ENCODE measurements around the gene HEATR9.

HEATR9 gene

GRCh38 chr17:35895636-35896587 lies 27.2 kb upstream of the HEATR9 start:
- DNase-seq (ENCODE audit: low spot score) (no peak), FAIRE-seq (no peak)

DNA sequence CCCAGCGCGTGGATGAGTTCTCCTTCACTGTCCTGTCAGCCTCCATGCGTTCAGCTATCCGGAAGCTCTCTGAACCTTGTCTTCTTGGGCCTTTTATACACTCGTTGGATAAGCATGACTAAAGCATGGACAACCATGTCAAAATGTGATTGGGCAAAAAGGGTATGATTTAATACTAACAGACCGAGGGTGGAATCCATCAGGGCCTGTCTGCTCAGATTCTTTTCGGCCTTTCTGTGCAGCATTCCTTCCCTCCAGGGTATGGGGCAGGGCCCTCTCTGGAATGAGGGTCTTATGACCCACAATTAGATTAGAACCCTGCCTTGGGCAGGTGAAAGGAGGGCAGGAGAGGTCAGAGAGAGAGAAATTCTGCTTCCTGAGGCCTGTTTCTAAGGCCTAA lies 25.5 kb upstream of the HEATR9 start:
- FAIRE-seq (no peak), DNase-seq (ENCODE audit: low spot score) (no peak)

DNA sequence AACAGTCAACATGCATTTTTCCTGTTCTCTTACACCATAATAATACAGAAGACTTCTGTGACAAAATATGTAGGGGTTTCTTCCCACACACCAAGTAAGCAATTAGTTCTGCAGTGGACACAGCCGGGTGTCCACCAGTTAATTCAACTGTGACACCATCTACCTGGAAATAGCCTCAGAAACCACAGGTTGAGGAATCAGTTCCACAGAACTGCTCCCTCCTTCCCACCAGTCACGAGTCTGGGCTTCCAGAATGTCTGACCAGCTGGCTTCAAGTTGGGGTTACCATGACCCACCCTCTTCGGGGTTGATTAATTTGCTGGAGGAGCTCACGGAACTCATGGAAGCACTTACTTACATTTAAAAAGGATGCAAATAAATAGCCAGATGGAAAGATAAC lies 25.1 kb upstream of the HEATR9 start:
- FAIRE-seq (no peak), DNase-seq (ENCODE audit: low spot score) (no peak)

DNA sequence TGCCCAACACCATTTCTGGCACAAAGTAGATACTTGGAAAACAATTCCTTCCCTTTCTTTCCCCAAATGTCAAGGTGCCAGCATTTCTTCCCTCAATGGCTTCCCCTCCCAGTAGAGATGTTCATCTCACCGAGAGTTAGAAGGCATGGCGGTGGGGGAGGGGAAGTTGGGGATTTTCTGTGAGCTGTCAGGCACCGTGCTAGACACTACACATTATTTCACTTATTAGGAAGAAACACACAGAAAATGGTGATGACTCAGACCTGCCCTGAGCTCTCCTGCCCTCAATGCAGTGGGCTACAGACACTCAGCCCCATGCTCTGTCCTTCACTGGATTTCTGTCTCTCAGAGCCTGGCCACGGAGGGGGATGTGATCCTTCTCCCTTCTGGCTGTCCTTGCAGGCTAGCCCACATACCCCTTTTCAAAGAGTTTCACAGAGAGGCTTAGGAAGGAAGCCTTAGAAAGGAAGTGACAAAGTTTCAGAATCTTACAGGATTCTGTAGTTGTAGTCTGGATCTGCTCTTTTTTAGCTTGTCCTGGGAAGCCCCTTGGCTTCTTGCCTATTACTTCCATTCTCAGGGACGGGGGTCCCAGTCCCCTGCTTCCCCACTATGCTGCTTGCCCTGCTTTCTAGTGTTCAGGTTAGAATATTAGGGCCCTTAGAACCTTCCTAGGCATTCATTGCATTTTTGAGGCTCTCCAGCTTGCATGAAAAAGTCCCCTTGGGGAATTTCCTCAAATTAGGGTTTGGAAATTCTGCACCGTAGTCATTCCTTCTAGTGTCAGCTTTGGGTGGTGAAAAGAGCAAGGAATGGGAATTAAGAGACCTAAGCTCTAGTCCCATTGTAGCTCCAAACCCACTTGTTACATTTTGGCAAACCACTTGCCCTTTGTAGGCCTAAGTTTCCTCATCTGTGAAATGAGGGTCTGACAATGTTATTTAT lies 23.7 kb upstream of the HEATR9 start:
- no peak for DNase-seq (ENCODE audit: low spot score)

DNA sequence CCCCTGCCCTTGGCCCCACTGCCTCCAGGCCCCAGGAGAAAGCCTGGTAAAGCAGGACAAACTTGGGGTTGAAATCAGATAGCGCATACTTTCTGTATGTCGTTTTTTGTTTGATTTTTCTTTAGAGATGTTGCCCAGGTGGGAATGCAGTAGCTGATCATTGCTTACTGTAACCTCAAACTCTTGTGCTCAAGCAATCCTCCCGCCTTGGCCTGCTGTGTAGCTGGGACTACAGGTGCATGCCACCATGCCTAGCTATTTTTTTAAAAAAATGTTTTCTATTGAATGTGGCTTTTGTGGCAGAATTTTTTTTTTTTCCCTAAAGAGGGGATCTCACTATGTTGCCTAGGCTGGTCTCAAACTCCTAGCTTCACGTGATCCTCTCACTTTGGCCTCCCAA lies 22.6 kb upstream of the HEATR9 start:
- FAIRE-seq, result no peak
- DNase-seq (ENCODE audit: low spot score), result no peak

More for the DNA sequence above, 23.7 kb upstream of the HEATR9 start:
- FAIRE-seq, result no peak

- DNase-seq (ENCODE audit: low spot score), result no peak
Observed at GRCh38 chr17:35890774-35891155, 22.1 kb upstream of the HEATR9 start.

DNA sequence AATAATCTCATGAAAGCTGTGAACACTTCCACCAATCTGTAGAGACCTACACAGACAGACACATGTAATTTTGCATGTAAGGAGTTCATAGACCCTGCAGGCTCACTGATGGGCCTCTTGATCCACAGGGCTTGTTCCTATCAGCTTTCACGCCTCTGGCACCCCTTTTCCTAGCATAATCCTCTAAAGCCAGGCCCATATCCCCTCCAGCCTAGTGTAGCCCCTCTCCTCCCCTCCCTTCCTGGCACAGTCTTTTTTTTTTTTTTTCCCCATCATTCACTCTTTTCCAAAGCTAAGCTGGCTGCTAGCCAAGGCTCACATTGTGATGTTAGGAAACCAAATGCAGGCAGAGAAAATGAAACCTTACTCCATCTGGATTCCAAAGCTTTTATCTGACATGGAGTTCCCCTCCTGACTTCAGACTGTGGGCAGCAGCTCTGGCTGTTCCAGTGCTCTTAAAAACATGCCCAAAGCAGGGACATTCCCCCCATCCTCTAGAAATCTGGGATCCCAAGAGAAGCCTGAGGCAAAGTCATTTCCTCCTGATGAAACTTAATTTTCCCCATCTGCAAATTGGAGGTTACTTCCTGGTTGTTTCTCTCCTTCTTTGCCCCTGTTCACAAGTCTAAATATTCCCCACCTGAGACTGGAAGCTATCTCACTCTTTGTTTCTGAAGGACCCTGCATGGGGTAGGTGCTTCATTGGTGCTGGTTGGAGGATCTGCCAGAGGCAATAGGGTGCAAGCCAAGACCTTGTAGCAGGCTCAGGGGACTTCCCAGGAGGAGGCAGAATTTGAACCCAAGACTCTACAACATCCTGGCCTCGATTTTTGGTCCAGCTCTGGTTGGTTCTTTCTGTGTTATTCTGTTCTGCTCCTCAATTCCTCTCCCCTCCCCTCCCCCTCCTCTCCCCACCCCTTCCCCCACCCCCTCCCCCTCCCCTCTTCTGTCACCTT lies 21.4 kb upstream of the HEATR9 start:
- FAIRE-seq (no peak), DNase-seq (ENCODE audit: low spot score) (peak; percentile 21)

More at GRCh38 chr17:35890774-35891155, 22.1 kb upstream of the HEATR9 start:
- FAIRE-seq, result no peak

DNA sequence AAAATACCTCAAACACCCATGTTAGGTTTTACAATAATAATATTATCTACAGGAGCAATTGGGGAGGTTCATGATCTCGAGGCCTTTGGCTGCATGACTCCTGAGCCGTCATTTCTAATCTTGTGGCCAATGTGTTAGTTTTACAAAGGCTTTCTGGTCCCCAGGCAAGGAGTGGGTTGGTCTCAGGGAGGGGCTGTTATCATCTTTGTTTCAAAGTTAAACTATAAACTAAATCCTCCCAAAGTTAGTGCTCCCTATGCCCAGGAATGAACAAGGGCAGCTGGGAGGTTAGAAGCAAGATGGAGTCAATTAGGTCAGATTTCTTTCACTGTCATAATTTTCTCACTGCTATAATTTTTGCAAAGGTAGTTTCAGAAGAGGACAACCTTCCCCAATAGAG lies 20.6 kb upstream of the HEATR9 start:
- DNase-seq (ENCODE audit: low spot score) (no peak), FAIRE-seq (no peak)

DNA sequence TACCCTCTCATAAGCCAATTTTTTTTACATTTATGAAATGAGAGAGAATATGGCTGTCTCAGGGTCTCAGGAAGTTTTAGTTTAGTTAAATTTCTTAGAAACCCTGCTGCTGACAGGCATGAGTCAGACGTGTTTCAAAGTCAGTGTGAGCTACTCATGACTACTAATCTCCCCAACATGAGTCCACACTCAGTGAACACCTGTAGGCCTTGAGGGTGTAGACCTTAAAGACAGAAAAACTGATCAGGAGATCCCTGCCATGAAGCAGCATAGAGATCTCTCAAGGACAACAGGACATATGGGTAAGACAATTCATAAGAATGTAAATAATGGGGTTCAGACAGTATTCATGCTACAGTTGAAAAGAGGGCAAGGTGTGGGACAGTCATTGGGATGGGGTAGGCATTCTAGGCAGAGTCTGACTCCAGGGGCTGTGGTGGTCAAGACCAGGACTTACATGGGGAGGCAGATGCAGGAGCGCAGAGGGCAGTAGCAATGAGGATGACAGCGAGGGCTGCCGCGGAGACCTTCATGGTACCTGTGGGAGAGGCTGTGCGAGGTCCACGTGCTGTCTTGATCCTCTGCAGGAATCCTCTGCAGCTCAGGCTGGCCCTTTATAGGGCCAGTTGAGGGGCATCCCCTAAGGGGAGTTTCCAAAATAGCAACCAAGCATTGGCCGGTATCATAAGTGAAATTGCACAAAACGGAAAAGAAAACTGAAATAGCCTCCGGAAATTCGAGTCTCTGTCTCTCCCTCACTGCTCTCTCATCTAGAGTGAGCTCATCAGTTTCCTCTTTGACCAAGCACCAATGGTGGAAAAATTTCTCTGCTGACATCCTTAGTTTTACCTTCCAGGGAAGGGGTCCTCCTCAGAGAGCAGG lies 11.3 kb upstream of the HEATR9 start, which contains the start of gene CCL5:
Gene CCL5, minus strand, starts transcription at position 588 of the 882 bp plus-strand sequence.
- DNase-seq (ENCODE audit: low spot score) (no peak), FAIRE-seq (no peak)

GRCh38 chr17:35878361-35878760 lies 9.7 kb upstream of the HEATR9 start:
- FAIRE-seq, result no peak
- DNase-seq (ENCODE audit: low spot score), result no peak

GRCh38 chr17:35877345-35878029 lies 8.8 kb upstream of the HEATR9 start:
- no peak for FAIRE-seq
- no peak for DNase-seq (ENCODE audit: low spot score)

- FAIRE-seq (no peak), DNase-seq (ENCODE audit: low spot score) (no peak)
Observed at GRCh38 chr17:35876534-35876933, 7.8 kb upstream of the HEATR9 start.

DNA sequence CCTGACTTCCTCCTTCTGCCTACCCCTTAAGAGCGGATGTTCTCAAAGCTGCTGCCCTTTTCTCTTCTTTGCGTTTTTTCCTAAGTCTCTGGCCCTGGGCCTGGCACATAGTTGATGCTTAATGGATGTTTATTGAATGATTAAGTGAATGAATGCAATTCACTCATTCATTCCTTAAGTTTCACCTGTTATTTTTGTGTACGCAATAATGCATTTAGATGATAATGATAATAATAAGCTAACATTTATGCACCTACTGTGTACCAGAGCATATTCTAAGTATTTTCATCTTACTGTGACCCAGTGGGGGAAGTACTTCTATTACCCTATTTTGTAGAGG lies 7.1 kb upstream of the HEATR9 start:
- DNase-seq (ENCODE audit: low spot score), result no peak
- no peak for FAIRE-seq

DNA sequence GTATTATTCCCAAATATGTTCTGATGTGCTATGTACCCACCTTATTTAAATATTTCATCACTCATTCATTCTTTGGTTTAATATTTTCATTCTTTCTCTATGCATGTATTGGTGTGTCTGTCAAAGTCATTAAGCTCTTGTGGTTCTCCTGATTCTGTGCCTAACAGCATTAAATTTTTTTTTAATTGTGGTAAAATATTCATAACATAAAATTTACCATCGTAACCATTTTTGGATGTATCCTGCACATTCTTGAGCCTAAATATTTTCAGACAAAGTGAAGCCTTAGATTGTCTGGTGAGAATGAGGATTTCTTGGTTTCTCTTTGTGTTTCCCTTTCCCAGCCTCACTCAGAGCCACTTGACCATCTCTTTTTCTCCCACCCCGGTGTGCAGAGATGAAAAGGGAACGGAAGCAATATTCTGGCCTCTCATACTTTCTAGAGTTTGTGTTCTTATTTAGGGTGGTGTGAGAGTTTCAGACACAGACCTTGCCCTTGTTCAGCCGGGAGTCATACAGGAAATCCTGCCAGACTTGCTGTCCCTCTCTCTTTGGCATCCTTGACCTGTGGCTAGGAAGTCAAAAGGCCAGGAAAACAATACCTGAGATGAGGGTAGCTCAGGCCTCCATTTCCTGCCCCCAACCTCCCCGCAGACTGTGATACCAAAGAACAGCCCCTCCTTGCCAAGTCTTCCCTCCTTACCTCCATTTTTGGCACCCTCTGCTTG lies 6.5 kb upstream of the HEATR9 start:
- no peak for FAIRE-seq
- no peak for DNase-seq (ENCODE audit: low spot score)

DNA sequence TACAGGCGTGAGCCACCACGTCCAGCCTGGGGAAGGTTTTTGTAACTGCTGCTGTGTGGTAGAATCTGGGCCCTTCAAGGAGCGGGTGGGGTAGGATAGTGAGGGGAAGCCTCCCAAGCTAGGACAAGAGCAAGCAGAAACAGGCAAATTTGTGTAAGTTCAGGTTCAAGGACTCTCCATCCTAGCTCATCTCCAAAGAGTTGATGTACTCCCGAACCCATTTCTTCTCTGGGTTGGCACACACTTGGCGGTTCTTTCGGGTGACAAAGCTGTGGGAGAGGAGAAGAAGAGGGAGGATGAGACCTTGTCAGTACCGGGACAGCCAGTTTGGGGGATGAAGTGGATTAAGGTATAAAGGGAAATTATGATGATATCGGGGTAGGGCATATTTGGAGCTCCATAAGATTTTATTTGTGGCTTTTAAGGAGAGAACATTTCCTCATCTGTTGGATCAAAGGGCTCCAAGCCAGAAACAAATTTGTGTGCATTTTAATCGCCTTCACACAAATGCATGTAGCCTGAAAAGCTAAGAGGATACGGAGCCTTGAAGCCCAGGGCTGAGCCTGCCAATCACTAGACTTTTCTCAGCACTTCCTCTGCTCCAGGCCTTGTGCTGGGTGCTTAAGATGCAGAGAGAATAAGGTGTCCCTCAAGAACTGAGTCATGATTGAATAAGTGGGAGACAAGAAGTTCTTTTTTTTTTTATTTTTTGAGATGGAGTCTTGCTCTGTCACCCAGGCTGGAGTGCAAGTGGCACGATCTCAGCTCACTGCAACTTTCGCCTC lies 3.7 kb upstream of the HEATR9 start:
- no peak for DNase-seq (ENCODE audit: low spot score)
- no peak for FAIRE-seq

GRCh38 chr17:35870906-35871819 lies 2.5 kb upstream of the HEATR9 start:
- DNase-seq (ENCODE audit: low spot score) (no peak), FAIRE-seq (no peak)

GRCh38 chr17:35867574-35867973 lies 1.1 kb downstream of the HEATR9 start:
- no peak for DNase-seq (ENCODE audit: low spot score)
- no peak for FAIRE-seq
